Measurements from ENCODE around the gene EZR.

EZR gene

DNA sequence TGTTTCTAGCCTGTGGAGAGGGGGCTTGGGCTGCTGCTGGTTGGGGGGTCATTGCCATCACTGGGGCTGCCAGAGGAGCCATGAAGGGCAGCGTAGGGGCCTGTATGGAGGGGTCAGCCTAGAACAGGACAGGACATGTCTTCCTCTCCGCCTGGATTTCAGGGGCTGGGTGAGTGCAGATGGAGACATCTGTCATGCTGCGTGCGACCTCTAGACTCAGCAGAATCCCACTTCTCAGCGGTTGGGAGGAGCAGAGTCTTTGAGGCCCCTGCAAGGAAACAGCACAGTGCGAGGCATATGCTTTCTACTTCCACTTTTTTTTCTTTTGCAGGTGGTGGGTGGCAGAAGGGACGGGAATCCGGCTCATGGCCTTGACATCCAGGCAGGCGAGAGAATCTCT lies 67.9 kb downstream of the EZR start:
- H3F3A ChIP-seq (ENCODE audit: insufficient read depth, low read length), result no peaks in the 10 kb centered on the region
- H3K79me2 ChIP-seq (ENCODE audit: insufficient read depth, low read length), result no peaks in the 10 kb centered on the region
- no peaks in the 10 kb centered on the region for H3K27me3 ChIP-seq (ENCODE audit: insufficient read depth, low read length)
- H3K4me2 ChIP-seq (ENCODE audit: low read length), result no peak overlapping the region
- H4K20me1 ChIP-seq (ENCODE audit: insufficient read depth, low read length), result no peaks in the 10 kb centered on the region
- no peak overlapping the region for H3K9ac ChIP-seq (ENCODE audit: low read length)
- H2AFZ ChIP-seq (ENCODE audit: low read length), result no peak overlapping the region
- no peak for TF ChIP-seq EZH2 (IDR thresholded peaks at IDR 0.05; ENCODE audit: borderline replicate concordance, low read length)
- TF ChIP-seq, protein P1, sequence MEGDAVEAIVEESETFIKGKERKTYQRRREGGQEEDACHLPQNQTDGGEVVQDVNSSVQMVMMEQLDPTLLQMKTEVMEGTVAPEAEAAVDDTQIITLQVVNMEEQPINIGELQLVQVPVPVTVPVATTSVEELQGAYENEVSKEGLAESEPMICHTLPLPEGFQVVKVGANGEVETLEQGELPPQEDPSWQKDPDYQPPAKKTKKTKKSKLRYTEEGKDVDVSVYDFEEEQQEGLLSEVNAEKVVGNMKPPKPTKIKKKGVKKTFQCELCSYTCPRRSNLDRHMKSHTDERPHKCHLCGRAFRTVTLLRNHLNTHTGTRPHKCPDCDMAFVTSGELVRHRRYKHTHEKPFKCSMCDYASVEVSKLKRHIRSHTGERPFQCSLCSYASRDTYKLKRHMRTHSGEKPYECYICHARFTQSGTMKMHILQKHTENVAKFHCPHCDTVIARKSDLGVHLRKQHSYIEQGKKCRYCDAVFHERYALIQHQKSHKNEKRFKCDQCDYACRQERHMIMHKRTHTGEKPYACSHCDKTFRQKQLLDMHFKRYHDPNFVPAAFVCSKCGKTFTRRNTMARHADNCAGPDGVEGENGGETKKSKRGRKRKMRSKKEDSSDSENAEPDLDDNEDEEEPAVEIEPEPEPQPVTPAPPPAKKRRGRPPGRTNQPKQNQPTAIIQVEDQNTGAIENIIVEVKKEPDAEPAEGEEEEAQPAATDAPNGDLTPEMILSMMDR (IDR thresholded peaks at IDR 0.05; ENCODE audit: low read length), result no peak
- no peak overlapping the region for H3K27ac ChIP-seq (ENCODE audit: low read depth, low read length, poor library complexity, severe bottlenecking)
- H3K36me3 ChIP-seq (ENCODE audit: insufficient read depth, low read length), result no peaks in the 10 kb centered on the region
- H3K4me1 ChIP-seq (ENCODE audit: insufficient read depth, low read length, severe bottlenecking), result peaks cover 7% of the 10 kb centered on the region
- H3K9me3 ChIP-seq (ENCODE audit: low read length), result no peaks in the 10 kb centered on the region
- no peaks in the 10 kb centered on the region for H3K9me2 ChIP-seq (ENCODE audit: low read depth, low read length)
- no peak overlapping the region for H3K4me3 ChIP-seq (ENCODE audit: low read depth, low read length, poor library complexity, severe bottlenecking)

DNA sequence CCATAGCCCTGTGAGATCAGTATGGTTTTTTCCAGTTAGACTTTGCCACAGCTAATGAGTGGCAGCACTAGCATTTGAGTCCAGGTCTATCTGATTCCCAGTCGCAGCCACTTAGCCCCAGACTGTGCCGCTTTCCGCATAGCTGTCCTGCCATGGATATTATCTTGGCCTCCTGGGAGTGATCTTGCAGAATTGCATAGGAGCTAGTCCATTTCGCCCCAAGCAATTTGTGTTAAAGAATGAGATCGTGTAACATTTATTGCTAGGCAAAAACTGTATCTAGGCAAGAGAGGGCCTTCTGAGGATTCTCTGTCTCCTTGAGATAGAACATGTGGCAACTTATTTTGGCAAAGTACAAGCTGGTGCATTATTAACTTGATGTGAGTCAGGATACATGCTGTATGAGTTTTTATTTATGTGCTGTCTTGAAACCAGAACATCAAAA lies 74.2 kb downstream of the EZR start:
- H3K9me2 ChIP-seq (ENCODE audit: low read depth, low read length), result no peaks in the 10 kb centered on the region
- H3K36me3 ChIP-seq (ENCODE audit: insufficient read depth, low read length), result no peaks in the 10 kb centered on the region; the same call in 1 of the 2 replicates
- no peaks in the 10 kb centered on the region for H3F3A ChIP-seq (ENCODE audit: insufficient read depth, low read length)
- H4K20me1 ChIP-seq (ENCODE audit: insufficient read depth, low read length), result no peaks in the 10 kb centered on the region
- H3K79me2 ChIP-seq (ENCODE audit: insufficient read depth, low read length), result no peaks in the 10 kb centered on the region
- H3K4me1 ChIP-seq (ENCODE audit: insufficient read depth, low read length, severe bottlenecking), result no peaks in the 10 kb centered on the region
- no peak overlapping the region for H3K9ac ChIP-seq (ENCODE audit: low read length)
- no peaks in the 10 kb centered on the region for H3K9me3 ChIP-seq (ENCODE audit: low read length)
- H3K27me3 ChIP-seq (ENCODE audit: insufficient read depth, low read length), result no peaks in the 10 kb centered on the region
- H3K4me2 ChIP-seq (ENCODE audit: low read length), result no peak overlapping the region
- TF ChIP-seq, protein P1 (IDR thresholded peaks at IDR 0.05; ENCODE audit: low read length), result no peak
- no peak for TF ChIP-seq EZH2 (IDR thresholded peaks at IDR 0.05; ENCODE audit: borderline replicate concordance, low read length)
- no peak overlapping the region for H2AFZ ChIP-seq (ENCODE audit: low read length)
- H3K27ac ChIP-seq (ENCODE audit: low read depth, low read length, poor library complexity, severe bottlenecking), result no peak overlapping the region
- H3K4me3 ChIP-seq (ENCODE audit: low read depth, low read length, poor library complexity, severe bottlenecking), result no peak overlapping the region

DNA sequence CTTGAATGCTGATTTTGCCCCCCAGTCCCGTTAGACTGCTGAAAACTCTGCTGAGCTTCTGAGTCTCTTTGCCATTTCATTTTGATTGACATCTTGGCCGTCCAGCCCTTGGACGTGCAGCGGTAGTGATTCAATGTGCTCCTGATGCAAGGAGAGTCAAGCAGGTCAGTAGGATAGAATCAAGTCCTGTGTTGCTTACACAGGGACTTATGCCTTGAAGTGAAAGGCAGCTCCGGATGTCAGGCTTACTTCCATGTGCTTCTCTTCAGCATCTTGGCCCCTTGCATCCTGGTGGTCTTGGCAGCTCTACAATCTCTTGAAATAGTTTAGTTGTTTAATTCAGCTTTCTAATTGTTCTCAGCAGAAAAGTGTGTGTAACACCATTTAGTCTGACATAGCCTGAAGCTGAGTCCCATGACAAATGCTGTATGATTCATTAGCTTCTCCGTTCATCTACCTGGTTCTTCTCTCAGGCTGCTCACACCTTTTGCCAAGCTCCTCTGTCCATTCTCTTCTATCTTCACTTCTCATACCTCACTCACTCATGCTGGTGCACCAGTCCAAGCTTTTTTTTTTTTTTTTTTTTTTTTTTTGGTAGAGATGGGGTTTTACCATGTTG lies 76.0 kb downstream of the EZR start:
- Histone ChIP-seq H3K9me2 (ENCODE audit: low read depth, low read length) (no peaks in the 10 kb centered on the region), H3K9me3 (ENCODE audit: low read length) (peaks cover 4% of the 10 kb centered on the region; the same call in 1 of the 2 replicates), H3K27me3 (ENCODE audit: insufficient read depth, low read length) (no peaks in the 10 kb centered on the region), H4K20me1 (ENCODE audit: insufficient read depth, low read length) (no peaks in the 10 kb centered on the region), H3K27ac (ENCODE audit: low read depth, low read length, poor library complexity, severe bottlenecking) (no peak overlapping the region), H3K4me3 (ENCODE audit: low read depth, low read length, poor library complexity, severe bottlenecking) (no peak overlapping the region), H3K4me1 (ENCODE audit: insufficient read depth, low read length, severe bottlenecking) (no peaks in the 10 kb centered on the region), H2AFZ (ENCODE audit: low read length) (no peak overlapping the region), H3K79me2 (ENCODE audit: insufficient read depth, low read length) (no peaks in the 10 kb centered on the region), H3F3A (ENCODE audit: insufficient read depth, low read length) (no peaks in the 10 kb centered on the region), H3K9ac (ENCODE audit: low read length) (no peak overlapping the region), H3K4me2 (ENCODE audit: low read length) (no peak overlapping the region), H3K36me3 (ENCODE audit: insufficient read depth, low read length) (no peaks in the 10 kb centered on the region; the same call in 1 of the 2 replicates)
- TF ChIP-seq, protein P1 (IDR thresholded peaks at IDR 0.05; ENCODE audit: low read length), result no peak
- no peak for TF ChIP-seq EZH2 (IDR thresholded peaks at IDR 0.05; ENCODE audit: borderline replicate concordance, low read length)
